ENCODE measurements around the gene AATK. TPM values are rescaled to one million over a fixed set of nuclear protein-coding genes. Genes with fewer than 3 reads are reported as not detected.

The AATK gene
- total and polyA plus RNA-seq, 2 of the 13 experiments (the other 11 are each of a cell fraction or from before 2014, with no cell fraction given): 2.9 to 8.4 TPM

- BruUV-seq (replicated peaks): no TSS peak
- Histone ChIP-seq H3K27ac (ENCODE audit: extremely low read length, insufficient read depth, low read length) (no peak overlapping the region), H4K20me1 (ENCODE audit: insufficient read depth, low read length) (no peaks in the 10 kb centered on the region), H3K9me3 (ENCODE audit: low read length) (no peaks in the 10 kb centered on the region), H2AFZ (ENCODE audit: low read length) (no peak overlapping the region), H3K27me3 (ENCODE audit: control insufficient read depth in 1 of 2, insufficient read depth in 2 of 2, low read length in 2 of 2) (no peaks in the 10 kb centered on the region), H3K4me1 (ENCODE audit: insufficient read depth, low read length) (peaks cover 43% of the 10 kb centered on the region), H3K36me3 (replicated peaks in 1 of 2; ENCODE audit: control insufficient read depth in 1 of 2, insufficient read depth in 2 of 2, low read length in 2 of 2) (no peaks in the 10 kb centered on the region), H3K79me2 (ENCODE audit: insufficient read depth, low read length) (no peaks in the 10 kb centered on the region), H3K4me3 (replicated peaks in 1 of 3; ENCODE audit: insufficient read depth in 1 of 3, low read depth in 2 of 3, low read length in 3 of 3) (no peak overlapping the region), H3K9ac (ENCODE audit: insufficient read depth, low read depth, low read length) (no peak overlapping the region), H3K4me2 (ENCODE audit: low read depth, low read length) (no peak overlapping the region)
- in situ Hi-C loops (cut with HindIII; ENCODE audit: extremely low pct_ligation_motif_present, low pct_unique_long_range_greater_than_20kb) (no loop called here), intact Hi-C loops (cut with micrococcal nuclease; ENCODE audit: unreplicated experiment) (no loop called here)
- DNase-seq (ENCODE audit: low spot score) (no peak), FAIRE-seq (no peak), ATAC-seq (no peak)
- TF ChIP-seq ZNF563 (CRISPR knock-in tag; IDR thresholded peaks at IDR 0.05): 0 out of 2 replicates have a peak, but pooled peaks have one; percentile 32
- TF ChIP-seq HNRNPL (IDR thresholded peaks at IDR 0.05; ENCODE audit: low read depth, low read length): peak; percentile 53; the same call in 1 of the 2 replicates
- 0 out of 2 replicates have a peak, but pooled peaks have one; percentile 31 for TF ChIP-seq HES4 (CRISPR knock-in tag; IDR thresholded peaks at IDR 0.05; ENCODE audit: borderline replicate concordance)
- 0 out of 2 replicates have a peak, but pooled peaks have one; percentile 35 for TF ChIP-seq AHR (CRISPR knock-in tag; IDR thresholded peaks at IDR 0.05)
- no peak for TF ChIP-seq EED (CRISPR knock-in tag; IDR thresholded peaks at IDR 0.05)
- 83% methylated on average over 14 of the region's 28 CpGs for WGBS (ENCODE audit: low lambda C conversion rate)
- ChIA-PET CTCF (ENCODE audit: low intra/inter-chr PET ratio, low total read pairs) (no interaction called here), POLR2A (no interaction called here)
Measured at GRCh38 chr17:81135505-81136278, 30.3 kb downstream of the AATK start.

GRCh38 chr17:81134064-81134781 lies 31.8 kb downstream of the AATK start:
- peak overlapping the region in 1 of 3 experiments; percentile 69; a peak in 1 of 6 replicates for H3K4me3 ChIP-seq (replicated peaks in 1 of 3; ENCODE audit: insufficient read depth in 1 of 3, low read depth in 2 of 3, low read length in 3 of 3)
- in situ Hi-C loops (cut with HindIII; ENCODE audit: extremely low pct_ligation_motif_present, low pct_unique_long_range_greater_than_20kb) (no loop called here), intact Hi-C loops (cut with micrococcal nuclease; ENCODE audit: unreplicated experiment) (no loop called here)
- no peaks in the 10 kb centered on the region for H3K27me3 ChIP-seq (ENCODE audit: control insufficient read depth in 1 of 2, insufficient read depth in 2 of 2, low read length in 2 of 2)
- ChIA-PET POLR2A (interaction anchor here (0.6 to 1.4 kb wide), 5 partner anchors 9 to 104 kb away, joined by 3 to 5 read pairs (median 4); partner anchors contain the start of genes CEP131, NDUFAF8 and TEPSIN), CTCF (ENCODE audit: low intra/inter-chr PET ratio, low total read pairs) (interaction anchor here (1.0 kb wide), 1 partner anchor 9 kb away, joined by 3 read pairs; no protein-coding TSS in a partner anchor)
- DNase-seq (ENCODE audit: low spot score) (no peak), ATAC-seq (peak; percentile 1; the same call in 2 of the 3 replicates), FAIRE-seq (no peak)
- no TSS peak for BruUV-seq (replicated peaks)
- H4K20me1 ChIP-seq (ENCODE audit: insufficient read depth, low read length): no peaks in the 10 kb centered on the region; the same call in 1 of the 2 replicates
- H3K9ac ChIP-seq (ENCODE audit: insufficient read depth, low read depth, low read length): 0 out of 2 replicates have a peak overlapping the region, but pooled peaks have one; percentile 14
- no peaks in the 10 kb centered on the region for H3K79me2 ChIP-seq (ENCODE audit: insufficient read depth, low read length)
- peaks cover 58% of the 10 kb centered on the region for H3K4me1 ChIP-seq (ENCODE audit: insufficient read depth, low read length)
- no peaks in the 10 kb centered on the region for H3K36me3 ChIP-seq (replicated peaks in 1 of 2; ENCODE audit: control insufficient read depth in 1 of 2, insufficient read depth in 2 of 2, low read length in 2 of 2)
- H2AFZ ChIP-seq (ENCODE audit: low read length): no peak overlapping the region
- H3K27ac ChIP-seq (ENCODE audit: extremely low read length, insufficient read depth, low read length): no peak overlapping the region
- no peaks in the 10 kb centered on the region for H3K9me3 ChIP-seq (ENCODE audit: low read length)
- WGBS (ENCODE audit: low lambda C conversion rate): 30% methylated on average over 25 of the region's 28 CpGs
- peak overlapping the region; percentile 78 for H3K4me2 ChIP-seq (ENCODE audit: low read depth, low read length)
- TF ChIP-seq STAG1 (CRISPR knock-in tag; IDR thresholded peaks at IDR 0.05) (no peak), ZNF749 (CRISPR knock-in tag; IDR thresholded peaks at IDR 0.05; ENCODE audit: borderline replicate concordance) (no peak), MBNL3 (CRISPR knock-in tag; conservative IDR thresholded peaks at IDR 0.05) (no peak), FOXC1 (CRISPR knock-in tag; IDR thresholded peaks at IDR 0.05; ENCODE audit: borderline replicate concordance) (0 out of 2 replicates have a peak, but pooled peaks have one; percentile 39), RXRA (CRISPR knock-in tag; IDR thresholded peaks at IDR 0.05) (peak; percentile 74), SP1 (IDR thresholded peaks at IDR 0.05) (no peak), SP1 (CRISPR knock-in tag; IDR thresholded peaks at IDR 0.05) (0 out of 2 replicates have a peak, but pooled peaks have one; percentile 12), DMAP1 (CRISPR knock-in tag; IDR thresholded peaks at IDR 0.05) (0 out of 2 replicates have a peak, but pooled peaks have one; percentile 28), ZNF121 (CRISPR knock-in tag; IDR thresholded peaks at IDR 0.05) (peak; percentile 83), KDM5B (CRISPR knock-in tag; IDR thresholded peaks at IDR 0.05; ENCODE audit: borderline replicate concordance) (peak; percentile 57), SPEN (CRISPR knock-in tag; IDR thresholded peaks at IDR 0.05; ENCODE audit: low read depth) (peak; percentile 62), HES4 (CRISPR knock-in tag; IDR thresholded peaks at IDR 0.05; ENCODE audit: borderline replicate concordance) (peak; percentile 39; the same call in 1 of the 2 replicates), ZFY (CRISPR knock-in tag; IDR thresholded peaks at IDR 0.05) (no peak), ZNF546 (CRISPR knock-in tag; conservative IDR thresholded peaks at IDR 0.05) (0 out of 2 replicates have a peak, but pooled peaks have one; percentile 30)

All from HepG2 (cell line).